ENCODE measurements around the gene ZSCAN9. TPM values are rescaled to one million over a fixed set of nuclear protein-coding genes. Genes with fewer than 3 reads are reported as not detected.

Gene ZSCAN9
- total RNA-seq: 7.7 and 8.7 TPM in 2 replicates

GRCh38 chr6:28225056-28225834 is at the start of gene ZSCAN9:
ZSCAN9 (plus strand) TSS chr6:28225275; CDS start chr6:28227085, 1,810 bp downstream.

GRCh38 chr6:28252009-28252975 is 27.2 kb downstream of the ZSCAN9 start, which contains the start of gene ZKSCAN4:
ZKSCAN4 (minus strand) TSS chr6:28252269; CDS start chr6:28251980, 289 bp downstream.

GRCh38 chr6:28258877-28259777 is 34.1 kb downstream of the ZSCAN9 start, which contains the start of gene NKAPL:
NKAPL (plus strand) TSS chr6:28259297; CDS start chr6:28259372, 75 bp downstream.

GRCh38 chr6:28266962-28267694 is 42.1 kb downstream of the ZSCAN9 start, which contains the start of gene ZSCAN26:
ZSCAN26 (plus strand) TSS chr6:28267143; CDS start chr6:28271920, 4,777 bp downstream.

GRCh38 chr6:28281288-28282064 is 56.4 kb downstream of the ZSCAN9 start, which contains the start of gene PGBD1:
PGBD1 (plus strand) TSS chr6:28281572; CDS start chr6:28283814, 2,242 bp downstream.

Other genes with a start within 250 kb of the ZSCAN9 start
- 2.3 and 4.3 TPM in 2 replicates for gene ZNF165, start 144.7 kb upstream of the ZSCAN9 start, total RNA-seq
- gene ZSCAN16, start 100.7 kb upstream of the ZSCAN9 start, total RNA-seq: 3.8 and 4.3 TPM in 2 replicates
- gene ZKSCAN8, start 83.4 kb upstream of the ZSCAN9 start, total RNA-seq: 6.7 and 7.7 TPM in 2 replicates
- 4.6 and 7.0 TPM in 2 replicates for gene ZKSCAN4, start 27.0 kb downstream of the ZSCAN9 start, total RNA-seq
- 0.21 and 0.48 TPM in 2 replicates for gene NKAPL, start 34.0 kb downstream of the ZSCAN9 start, total RNA-seq
- gene ZSCAN26, start 41.9 kb downstream of the ZSCAN9 start, total RNA-seq: 7.9 and 8.7 TPM in 2 replicates
- gene PGBD1, start 56.3 kb downstream of the ZSCAN9 start, total RNA-seq: 2.8 and 3.6 TPM in 2 replicates
- gene ZSCAN31, start 110.9 kb downstream of the ZSCAN9 start, total RNA-seq: 9.6 and 11.8 TPM in 2 replicates
- gene ZKSCAN3, start 124.7 kb downstream of the ZSCAN9 start, total RNA-seq: 3.1 and 4.5 TPM in 2 replicates
- gene ZSCAN12, start 174.5 kb downstream of the ZSCAN9 start, total RNA-seq: 4.3 and 6.2 TPM in 2 replicates
- gene ZSCAN23, start 218.2 kb downstream of the ZSCAN9 start, total RNA-seq: 1.1 and 1.9 TPM in 2 replicates

All from tracheal epithelial cell (primary cell).